Stimulated activated CD8-positive, alpha-beta memory T cell treated with anti-CD3 and anti-CD28 coated beads, Interleukin-12 subunit alpha, Interleukin-12 subunit beta, amount 100 ng/mL, for 24 hours (primary cell): ENCODE data around the gene MAP3K7.

Experiments
- DNase-seq: peaks from one replicate; pipeline ENCODE4 v3.0.0-alpha.2; 2020; ENCODE audit errors: extremely low read depth

Gene MAP3K7

GRCh38 chr6:90586836-90587638, at the start of gene MAP3K7:
TSS of gene MAP3K7 (minus strand) at chr6:90587072. CDS start at chr6:90586883, 189 bp downstream.
- DNase-seq, result peak; percentile 81

GRCh38 chr6:90631046-90631445, 44.2 kb upstream of the MAP3K7 start:
- no peak for DNase-seq

DNA sequence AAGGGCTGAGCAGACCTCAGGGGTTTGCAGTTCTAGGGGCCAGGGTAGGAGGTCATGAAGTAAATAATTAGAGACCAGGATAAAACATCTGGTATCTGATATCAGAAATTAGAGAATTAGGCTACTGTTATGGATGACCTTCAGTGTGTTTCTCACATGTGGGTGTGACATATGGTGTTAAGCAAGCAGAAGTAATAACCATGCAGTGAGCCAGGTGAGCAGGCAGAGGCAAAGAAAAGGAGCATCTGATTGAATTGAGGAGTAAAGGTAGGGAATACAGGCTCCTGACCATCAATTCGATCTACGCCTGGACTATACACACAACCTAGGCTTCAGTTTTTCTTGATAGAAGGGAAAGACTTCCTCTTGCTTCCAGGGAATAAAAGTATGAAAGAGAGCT, 34.7 kb upstream of the MAP3K7 start:
- DNase-seq, result no peak

DNA sequence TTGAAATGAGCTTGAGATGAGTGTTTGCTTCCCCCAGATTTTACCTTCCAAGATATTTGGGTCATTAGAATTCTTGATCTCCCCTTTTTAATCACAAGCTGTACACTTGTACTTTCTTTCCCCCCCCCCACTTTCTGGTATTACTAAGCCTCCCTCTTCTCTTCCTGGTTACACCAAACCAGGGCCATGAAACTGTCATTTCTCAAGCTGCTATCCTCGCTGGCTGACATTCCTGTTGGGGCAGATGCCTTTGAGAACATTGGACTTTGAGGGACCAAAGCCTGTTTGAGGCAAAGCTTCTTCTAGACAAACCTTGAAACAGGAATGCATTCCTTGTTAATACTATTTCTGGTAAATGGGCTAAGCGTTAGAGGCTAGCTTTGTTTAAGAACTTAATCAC, 32.3 kb upstream of the MAP3K7 start:
- no peak for DNase-seq

DNA sequence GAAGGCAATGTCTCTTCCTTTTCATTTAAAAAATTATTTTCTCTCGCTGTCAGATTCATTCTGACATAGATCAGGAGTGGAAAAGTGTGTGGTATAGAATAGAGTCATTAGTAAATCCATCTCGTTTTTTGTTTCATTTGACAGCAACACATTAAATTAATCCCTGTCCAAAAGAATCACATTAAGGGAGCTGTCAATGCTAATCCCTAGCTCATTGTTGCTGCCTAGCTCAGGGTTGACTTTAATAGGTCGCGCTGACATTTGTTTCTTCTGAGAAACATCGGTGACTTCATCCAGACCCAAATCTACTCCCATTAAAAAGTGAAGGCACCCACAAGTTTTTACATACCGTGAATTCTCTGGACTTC, 25.4 kb upstream of the MAP3K7 start:
- DNase-seq, result no peak

DNA sequence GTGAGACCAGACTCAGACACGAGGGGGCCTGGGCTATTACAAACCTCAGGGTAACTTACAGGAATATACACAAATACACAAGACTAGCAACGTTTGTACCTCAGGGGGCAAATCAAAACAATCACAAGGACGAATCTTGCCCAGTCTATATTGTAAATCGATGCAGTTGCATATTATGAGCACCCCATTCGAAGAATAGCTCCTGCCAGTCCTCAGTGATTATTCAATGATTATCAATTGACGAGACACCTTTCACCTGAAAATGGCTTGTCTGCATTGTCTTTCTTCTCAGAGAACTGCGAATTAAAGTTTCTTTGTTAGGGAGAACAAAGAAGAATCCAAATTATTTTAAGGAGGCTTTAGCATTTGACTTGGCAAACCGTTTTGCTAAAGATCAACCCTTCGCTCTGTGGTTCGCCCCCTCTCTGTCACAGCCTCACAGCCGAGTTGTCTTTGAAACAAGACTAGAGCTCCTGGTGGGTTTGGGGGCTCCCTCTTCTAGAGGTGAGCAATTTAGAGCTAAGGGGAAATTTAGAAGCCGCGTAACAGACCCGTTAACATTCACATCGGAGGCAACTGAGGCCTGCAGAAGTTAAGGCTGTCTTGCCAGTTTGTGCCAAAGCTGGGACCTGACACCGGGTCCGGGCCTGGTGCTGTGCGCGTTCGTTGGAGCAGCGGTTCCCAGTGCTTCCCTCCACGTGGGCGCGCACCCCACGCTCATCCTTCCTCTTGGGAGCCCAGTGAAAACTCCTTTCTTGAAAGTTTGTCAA, 24.9 kb upstream of the MAP3K7 start:
- DNase-seq, result no peak

DNA sequence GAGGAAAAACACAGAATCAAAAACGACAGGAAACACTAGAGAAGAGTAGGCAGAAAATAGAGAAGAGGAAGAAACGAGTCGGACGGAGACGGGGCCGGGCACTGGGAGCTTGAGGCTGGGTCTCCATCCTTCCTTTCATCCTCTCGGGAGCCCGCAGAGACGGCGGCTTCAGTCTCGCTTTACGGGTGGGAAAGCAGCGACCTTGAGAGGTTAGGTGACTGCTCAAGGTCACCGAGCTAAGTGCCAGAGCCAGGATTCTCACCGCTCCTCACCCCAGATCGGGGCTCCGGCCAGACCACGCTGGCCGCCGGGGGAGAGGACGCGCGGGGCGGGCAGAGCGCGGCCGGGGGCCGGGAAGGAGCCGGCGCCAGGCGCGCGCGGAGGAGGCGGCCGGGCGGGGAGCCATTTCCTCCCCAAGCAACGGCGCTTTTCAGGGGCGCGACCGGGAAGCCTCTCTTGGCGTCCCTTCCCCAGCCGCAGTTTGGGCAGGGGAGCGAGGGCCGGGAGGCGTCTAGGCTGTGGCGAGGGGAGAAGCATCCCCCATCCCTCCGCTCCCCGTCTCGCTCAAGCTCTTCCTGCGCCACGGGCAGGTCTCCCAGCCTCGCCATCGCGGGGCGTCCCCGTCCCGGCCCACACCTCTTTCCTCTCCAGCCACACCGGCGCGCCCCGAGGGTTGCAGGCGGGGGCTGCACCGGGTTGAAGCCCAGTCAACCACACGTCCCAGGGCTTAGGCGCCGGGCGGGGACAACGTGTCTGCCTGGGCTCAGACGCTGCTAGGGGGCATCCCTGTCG, 24.1 kb upstream of the MAP3K7 start:
- DNase-seq, result no peak

DNA sequence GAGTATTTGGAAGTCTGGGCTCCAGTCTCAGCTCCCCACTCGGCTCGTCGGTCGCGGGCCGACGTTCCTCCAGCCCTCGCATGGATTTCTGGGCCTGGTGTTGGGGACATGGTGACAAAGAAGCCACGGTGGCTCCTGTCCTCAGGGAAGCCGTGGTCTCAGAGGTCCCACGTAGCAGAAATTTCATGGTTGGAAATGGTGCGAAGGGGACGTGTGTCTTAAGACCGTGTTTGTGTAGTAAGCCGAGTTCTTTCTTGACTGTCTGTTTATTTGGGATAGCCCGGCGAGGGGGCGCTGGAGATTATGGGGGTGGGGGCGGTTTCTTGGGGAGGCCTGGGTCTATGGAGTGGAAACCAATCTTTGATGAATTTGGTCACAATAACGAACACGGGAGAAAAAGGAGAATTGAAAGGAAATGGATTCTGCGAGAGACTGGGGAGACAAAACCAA, 23.5 kb upstream of the MAP3K7 start:
- no peak for DNase-seq

- DNase-seq, result no peak
Observed at GRCh38 chr6:90605749-90606340, 19.0 kb upstream of the MAP3K7 start.

GRCh38 chr6:90604546-90604945, 17.7 kb upstream of the MAP3K7 start:
- no peak for DNase-seq

- DNase-seq, result no peak
Observed at GRCh38 chr6:90599151-90599550, 12.3 kb upstream of the MAP3K7 start.

- no peak for DNase-seq
Observed at GRCh38 chr6:90598192-90598951, 11.5 kb upstream of the MAP3K7 start.

DNA sequence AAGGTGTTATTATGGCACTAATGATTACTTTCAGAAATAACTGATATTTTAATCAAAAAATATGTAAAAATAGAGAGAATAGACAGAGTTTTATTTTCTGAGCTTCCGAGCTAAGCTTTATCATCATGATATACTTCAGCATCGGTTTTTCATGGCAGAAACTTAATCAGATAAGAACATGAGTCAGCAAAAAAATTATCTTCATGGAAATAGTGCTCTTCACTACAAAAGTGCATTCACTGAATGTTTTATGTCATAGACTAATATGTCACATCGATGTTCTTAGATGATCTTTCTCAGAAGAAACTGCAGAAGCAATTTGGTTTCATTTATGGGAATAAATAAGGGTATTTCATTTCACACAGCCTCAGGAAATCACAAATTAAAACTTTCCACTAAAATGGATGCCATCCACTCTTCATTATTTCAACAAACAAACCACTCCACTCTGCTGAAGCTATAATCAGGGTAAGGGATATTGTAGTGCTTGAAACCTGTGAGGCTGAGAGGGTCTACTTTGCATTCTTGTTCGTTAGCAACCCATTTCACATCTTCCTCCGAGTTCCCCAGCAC, 10.2 kb upstream of the MAP3K7 start:
- DNase-seq, result no peak

DNA sequence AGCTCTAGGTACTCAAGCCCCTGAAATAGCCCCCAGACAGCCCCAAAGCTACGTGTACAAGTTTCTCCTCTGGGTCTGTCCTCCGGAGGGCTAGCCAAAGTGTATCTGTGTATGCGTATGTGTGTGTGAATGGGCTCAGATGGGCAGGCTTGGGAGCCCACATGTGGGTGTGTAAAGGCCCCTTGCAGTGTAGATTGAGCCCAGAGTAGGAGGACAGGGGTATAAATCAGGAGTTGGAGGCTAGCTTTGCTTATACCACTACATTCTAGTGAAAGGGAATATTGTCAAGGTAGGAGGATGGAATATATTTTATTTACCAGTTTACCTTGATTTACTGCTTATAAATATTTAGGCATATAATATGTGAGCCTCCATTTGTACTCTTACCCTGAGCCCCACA, 9.0 kb upstream of the MAP3K7 start:
- DNase-seq, result no peak

DNA sequence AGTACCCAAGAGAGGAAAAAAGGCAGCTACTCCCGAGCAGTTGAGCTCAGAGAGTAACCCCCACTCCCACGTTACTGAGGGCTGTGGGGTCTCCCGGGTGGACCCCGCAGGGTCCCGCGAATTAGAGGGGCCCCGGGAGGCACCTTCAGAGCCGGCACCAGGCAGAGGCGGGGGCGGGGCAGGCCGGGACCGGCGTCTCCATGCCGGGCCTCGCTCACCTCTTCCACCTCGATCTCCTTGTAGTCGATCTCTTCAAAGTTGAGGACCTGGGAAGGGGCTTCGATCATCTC, 381 bp downstream of the MAP3K7 start:
- no peak for DNase-seq

GRCh38 chr6:90584636-90585255, 2.1 kb downstream of the MAP3K7 start:
- DNase-seq, result no peak

DNA sequence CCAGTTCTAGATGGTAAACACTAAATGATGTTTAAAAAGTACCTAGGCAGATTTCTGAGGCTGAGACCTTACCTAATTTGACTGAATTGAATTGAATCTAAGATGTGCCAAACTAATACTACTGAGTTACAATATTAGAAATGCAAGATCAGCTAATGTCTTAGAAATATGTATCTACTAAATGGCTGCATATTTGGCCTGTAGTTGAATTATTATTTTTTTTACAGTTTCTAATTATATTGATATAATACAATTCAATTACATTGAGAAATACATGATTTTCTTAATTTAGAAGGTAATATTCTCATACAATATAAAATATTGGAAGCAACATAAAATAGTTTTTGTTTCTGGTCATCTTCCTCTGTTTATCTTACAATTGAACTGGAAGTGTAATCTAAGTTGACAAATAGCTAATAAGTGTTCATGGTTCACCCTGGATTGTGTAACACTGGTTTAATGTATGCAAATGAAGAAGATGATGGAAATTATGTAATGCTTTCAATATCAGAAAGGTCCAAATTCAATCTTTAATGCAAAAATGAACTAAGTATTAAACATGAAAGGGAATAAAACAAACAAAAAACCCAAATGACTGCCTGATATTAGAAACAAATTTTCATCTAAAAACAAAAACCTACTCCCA, 2.9 kb downstream of the MAP3K7 start:
- no peak for DNase-seq

GRCh38 chr6:90583179-90583835, 3.6 kb downstream of the MAP3K7 start:
- DNase-seq, result no peak

- DNase-seq, result no peak
Observed at GRCh38 chr6:90581146-90581545, 5.7 kb downstream of the MAP3K7 start.
